T-helper 9 cell (primary cell): ENCODE results near the gene KLHDC7B.

Source experiments
- DNase-seq: peaks from one replicate; pipeline ENCODE4 v3.0.0-alpha.2; 2020

Gene KLHDC7B

GRCh38 chr22:50574383-50574755, 28.7 kb downstream of the KLHDC7B start:
- DNase-seq = no peak

- DNase-seq = no peak
Measured at GRCh38 chr22:50575426-50575941, 29.8 kb downstream of the KLHDC7B start.

- DNase-seq = no peak
Measured at GRCh38 chr22:50576070-50576469, 30.4 kb downstream of the KLHDC7B start.

- DNase-seq = no peak
Measured at GRCh38 chr22:50576806-50577696, 31.4 kb downstream of the KLHDC7B start.

- no peak for DNase-seq
Measured at GRCh38 chr22:50577697-50577986, 31.9 kb downstream of the KLHDC7B start.

- no peak for DNase-seq
Measured at GRCh38 chr22:50577987-50578775, 32.5 kb downstream of the KLHDC7B start, which contains the start of gene CPT1B. CPT1B (minus strand) TSS chr22:50578427; CDS start chr22:50577915, 512 bp downstream.

- no peak for DNase-seq
Measured at GRCh38 chr22:50578776-50579310, 33.1 kb downstream of the KLHDC7B start.

GRCh38 chr22:50579752-50580151, 34.1 kb downstream of the KLHDC7B start:
- no peak for DNase-seq

GRCh38 chr22:50581031-50581949, 35.6 kb downstream of the KLHDC7B start:
- no peak for DNase-seq

- DNase-seq = peak; percentile 23
Measured at GRCh38 chr22:50581950-50582492, 36.3 kb downstream of the KLHDC7B start.

- DNase-seq = peak; percentile 97
Measured at GRCh38 chr22:50582493-50583293, 37.0 kb downstream of the KLHDC7B start, which contains the start of gene CHKB. CHKB (minus strand) TSS chr22:50582849; CDS start chr22:50582781, 68 bp downstream.

GRCh38 chr22:50583294-50583861, 37.7 kb downstream of the KLHDC7B start:
- DNase-seq = no peak

GRCh38 chr22:50584106-50585096, 38.7 kb downstream of the KLHDC7B start:
- DNase-seq = no peak

- no peak for DNase-seq
Measured at GRCh38 chr22:50585238-50585637, 39.5 kb downstream of the KLHDC7B start.

GRCh38 chr22:50585781-50586180, 40.1 kb downstream of the KLHDC7B start:
- DNase-seq = no peak

- no peak for DNase-seq
Measured at GRCh38 chr22:50586416-50586815, 40.7 kb downstream of the KLHDC7B start.

GRCh38 chr22:50587407-50587806, 41.7 kb downstream of the KLHDC7B start:
- no peak for DNase-seq

- no peak for DNase-seq
Measured at GRCh38 chr22:50595189-50595588, 49.5 kb downstream of the KLHDC7B start.

GRCh38 chr22:50597097-50597496, 51.4 kb downstream of the KLHDC7B start:
- no peak for DNase-seq
